ENCODE measurements around the gene ITPR1. TPM values are rescaled to one million over a fixed set of nuclear protein-coding genes. Genes with fewer than 3 reads are reported as not detected.

Gene ITPR1
- total RNA-seq, 4 donors from 2014 or later: 210 to 261 (median 232) TPM

DNA sequence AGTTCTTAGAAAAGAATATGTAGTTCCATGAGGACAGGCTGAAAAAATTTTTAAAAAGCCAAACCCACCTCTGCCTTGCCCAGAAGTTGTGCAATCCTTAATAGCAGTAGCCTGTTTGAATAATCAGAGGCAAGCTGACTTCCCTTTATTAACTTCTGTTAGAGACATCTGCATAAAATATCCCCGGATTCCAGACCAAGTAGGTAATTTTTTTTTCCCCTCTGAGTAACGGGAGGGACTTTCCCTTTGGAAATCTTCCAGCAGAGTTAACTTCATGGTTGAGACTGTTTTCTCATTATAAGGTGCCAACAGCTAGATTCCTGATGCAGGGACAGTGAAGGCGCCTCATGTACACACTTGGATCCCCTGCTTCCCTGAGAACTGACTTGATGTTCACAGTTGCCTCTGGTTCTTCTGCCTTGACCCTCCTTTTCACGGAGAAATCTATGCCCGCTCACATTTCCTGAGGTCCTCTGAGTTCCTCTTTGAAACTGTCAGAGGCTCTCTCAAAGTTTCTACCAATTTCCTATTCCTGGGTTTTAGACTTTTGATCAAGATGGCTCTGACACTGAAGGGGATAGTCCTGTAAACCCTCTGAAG, 258.5 kb downstream of the ITPR1 start:
- Histone ChIP-seq H3K4me1 (peaks cover 36 to 59% of the 10 kb centered on the region in 2 donors), H3K4me3 (replicated peaks in 1 of 3) (no peak overlapping the region), H3K27me3 (no peaks in the 10 kb centered on the region), H3K36me3 (no peaks in the 10 kb centered on the region), H3K27ac (peak overlapping the region; percentile 87 to 90 (median 90)), H3K9me3 (no peaks in the 10 kb centered on the region)
- intact Hi-C loops (cut with DNase I): no loop called here
- TF ChIP-seq CTCF (IDR thresholded peaks at IDR 0.05) (no peak), POLR2A (IDR thresholded peaks at IDR 0.05) (no peak)
- no peak for DNase-seq
- WGBS, 2 donors: 46 to 50% methylated on average over 5 of the region's 5 CpGs

- H3K9me3 ChIP-seq: no peaks in the 10 kb centered on the region
- no peak for DNase-seq
- H3K27ac ChIP-seq: peak overlapping the region; percentile 87 to 90 (median 90)
- H3K4me1 ChIP-seq: peaks cover 40 to 67% of the 10 kb centered on the region in 2 donors
- no peaks in the 10 kb centered on the region for H3K36me3 ChIP-seq
- TF ChIP-seq CTCF (IDR thresholded peaks at IDR 0.05) (no peak), POLR2A (IDR thresholded peaks at IDR 0.05) (no peak)
- intact Hi-C loops (cut with DNase I): no loop called here
- WGBS, 2 donors: 82 to 86% methylated on average over 16 to 17 of the region's 17 CpGs
- H3K4me3 ChIP-seq (replicated peaks in 1 of 3): no peak overlapping the region
- H3K27me3 ChIP-seq: no peaks in the 10 kb centered on the region
These were observed 259.3 kb downstream of the ITPR1 start for GRCh38 chr3:4752201-4753072.

GRCh38 chr3:4753073-4753691, 260.0 kb downstream of the ITPR1 start:
- Histone ChIP-seq H3K4me3 (replicated peaks in 1 of 3) (no peak overlapping the region), H3K27me3 (no peaks in the 10 kb centered on the region), H3K27ac (peak overlapping the region in 2 of 3 donors; percentile 1 to 90), H3K36me3 (no peaks in the 10 kb centered on the region), H3K4me1 (peaks cover 44 to 74% of the 10 kb centered on the region in 2 donors), H3K9me3 (no peaks in the 10 kb centered on the region)
- no peak for TF ChIP-seq CTCF (IDR thresholded peaks at IDR 0.05)
- no peak for TF ChIP-seq POLR2A (IDR thresholded peaks at IDR 0.05)
- intact Hi-C loops (cut with DNase I): no loop called here
- no peak for DNase-seq
- WGBS, 2 donors: 95 to 97% methylated on average over 12 to 15 of the region's 15 CpGs

GRCh38 chr3:4754180-4755086, 261.3 kb downstream of the ITPR1 start:
- TF ChIP-seq POLR2A (IDR thresholded peaks at IDR 0.05) (no peak), CTCF (IDR thresholded peaks at IDR 0.05) (no peak)
- WGBS, 2 donors: 53 to 66% methylated on average over 7 of the region's 7 CpGs

More at GRCh38 chr3:4754180-4755086, 261.3 kb downstream of the ITPR1 start:
- no peak overlapping the region for H3K4me3 ChIP-seq (replicated peaks in 1 of 3)
- peak overlapping the region; percentile 1 to 90 (median 54) for H3K27ac ChIP-seq
- DNase-seq: no peak
- peaks cover 44 to 76% of the 10 kb centered on the region in 2 donors for H3K4me1 ChIP-seq
- H3K9me3 ChIP-seq: no peaks in the 10 kb centered on the region
- H3K36me3 ChIP-seq: no peaks in the 10 kb centered on the region
- intact Hi-C loops (cut with DNase I): no loop called here
- no peaks in the 10 kb centered on the region for H3K27me3 ChIP-seq

Data from thyroid gland (tissue), 4 donors.